ENCODE measurements around the gene KRTAP5-2.
A peak's percentile ranks its signal among the peaks of the same experiment; 100 is the strongest.
"Not testable (repeated sequence)": the region's sequence is repeated elsewhere in the genome, so short reads cannot be mapped to it uniquely, and the experiment has no call there.

The KRTAP5-2 gene

GRCh38 chr11:1625541-1625940, 27.4 kb upstream of the KRTAP5-2 start:
- DNase-seq, result no peak

GRCh38 chr11:1624621-1625020, 26.5 kb upstream of the KRTAP5-2 start:
- no peak for DNase-seq

DNA sequence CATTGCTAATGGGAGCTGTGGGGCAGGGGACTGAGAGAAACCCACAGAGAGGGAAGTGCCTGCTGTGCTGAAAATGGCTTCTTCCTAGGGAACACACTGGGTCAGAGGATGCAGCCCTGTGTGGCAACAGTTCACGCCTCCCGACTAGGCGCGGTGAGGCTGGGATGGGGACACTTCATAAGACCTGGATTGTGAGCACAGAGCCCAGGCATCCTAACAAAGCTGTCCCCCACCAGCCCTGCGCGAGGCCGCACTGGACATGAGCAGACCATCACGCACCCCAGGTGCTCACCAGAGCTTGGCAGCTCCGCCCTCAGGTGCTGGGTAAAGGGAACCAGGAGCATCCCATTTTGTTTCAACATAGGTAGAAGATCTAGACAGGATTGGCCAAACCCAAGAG, 25.6 kb upstream of the KRTAP5-2 start:
- no peak for DNase-seq

GRCh38 chr11:1622086-1622485, 24.0 kb upstream of the KRTAP5-2 start, which contains the start of gene KRTAP5-4:
Gene KRTAP5-4 (minus strand): TSS chr11:1622138. CDS start chr11:1622093, 45 bp downstream.
- no peak for DNase-seq

DNA sequence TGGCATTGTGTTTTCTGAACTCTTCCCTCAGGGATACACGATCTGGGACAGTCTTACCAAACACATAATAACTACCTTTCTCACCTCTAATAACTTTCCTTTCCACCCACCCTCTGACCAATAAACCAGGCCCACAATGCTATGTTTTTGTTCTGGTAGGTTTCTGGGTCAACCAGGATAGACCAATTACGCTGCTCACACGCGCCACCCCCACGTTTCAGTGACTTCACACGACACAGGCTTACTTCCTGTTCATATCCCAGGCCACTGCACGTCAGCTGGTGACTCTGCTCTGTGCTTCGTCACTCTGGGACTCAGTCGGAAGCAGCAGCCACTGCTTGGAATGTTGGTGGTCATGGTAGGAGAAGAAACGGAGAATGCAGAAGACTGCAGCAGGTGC, 21.4 kb upstream of the KRTAP5-2 start:
- peak; percentile 21 to 36 for DNase-seq

- no peak for DNase-seq
Observed at GRCh38 chr11:1618231-1618630, 20.1 kb upstream of the KRTAP5-2 start.

DNA sequence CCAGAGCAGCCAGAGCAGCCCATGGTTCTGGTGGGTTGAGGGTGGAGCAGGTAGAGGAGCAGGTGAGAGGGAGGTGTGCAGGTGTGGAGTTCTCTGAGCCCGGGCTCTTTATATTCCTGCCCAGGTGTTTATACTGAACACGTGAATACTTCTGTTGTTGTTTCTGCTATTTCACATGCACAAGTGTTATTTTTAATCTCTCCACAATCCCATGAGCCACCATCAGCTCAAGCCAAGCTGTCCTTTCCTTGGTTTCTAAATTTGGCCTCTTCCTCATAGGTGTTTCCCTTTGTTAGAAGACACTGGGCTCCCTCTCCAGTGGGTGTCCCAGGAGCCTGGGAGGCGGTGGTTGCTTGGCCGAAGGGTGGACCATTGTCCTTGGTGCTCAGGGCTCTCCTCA, 10.3 kb upstream of the KRTAP5-2 start, which contains the start of gene KRTAP5-3:
Gene KRTAP5-3 (minus strand): TSS at position 101 of the 400 bp plus-strand sequence. CDS start 78 bp downstream, at position 23.
- DNase-seq, result no peak

DNA sequence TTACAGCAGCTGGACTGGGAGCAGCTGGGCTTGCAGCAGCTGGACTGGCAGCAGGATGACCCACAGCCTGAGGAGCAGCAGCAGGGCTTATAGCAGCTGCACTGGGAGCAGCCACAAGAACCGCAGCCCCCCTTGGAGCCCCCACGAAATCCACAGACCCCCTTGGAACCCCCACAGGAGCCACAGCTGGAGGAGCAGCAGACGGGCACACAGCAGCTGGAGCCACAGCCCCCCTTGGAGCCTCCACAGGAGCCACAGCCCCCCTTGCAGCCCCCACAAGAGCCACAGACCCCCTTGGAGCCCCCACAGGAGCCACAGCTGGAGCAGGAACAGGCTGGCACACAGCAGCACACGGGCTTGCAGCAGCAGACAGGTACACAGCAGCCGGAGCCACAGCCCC, 9.8 kb upstream of the KRTAP5-2 start:
- DNase-seq, result not testable (repeated sequence)

- not testable (repeated sequence) for DNase-seq
Observed at GRCh38 chr11:1607156-1607845, 9.2 kb upstream of the KRTAP5-2 start.

GRCh38 chr11:1605923-1606322, 7.8 kb upstream of the KRTAP5-2 start:
- peak; percentile 35 to 40 for DNase-seq

DNA sequence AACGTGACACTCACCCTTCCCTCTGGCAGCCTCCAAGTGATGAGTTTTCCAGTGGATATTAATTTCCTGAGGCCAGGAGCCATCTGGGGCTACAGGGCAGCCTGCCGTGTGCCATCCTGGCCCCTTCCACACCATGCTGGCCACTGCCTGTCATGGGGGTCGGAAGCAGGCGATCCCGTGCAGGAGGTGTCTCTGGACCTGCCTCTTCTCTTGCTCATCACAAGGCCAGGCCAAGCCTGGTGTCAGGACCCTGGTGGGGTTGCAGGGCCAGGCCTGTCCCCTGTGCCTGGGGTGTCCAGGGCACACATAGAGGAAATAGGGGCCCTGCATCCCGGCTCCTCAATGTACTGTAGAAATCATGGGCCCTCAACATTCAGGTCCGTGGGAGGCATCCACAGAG, 6.6 kb upstream of the KRTAP5-2 start:
- no peak for DNase-seq

DNA sequence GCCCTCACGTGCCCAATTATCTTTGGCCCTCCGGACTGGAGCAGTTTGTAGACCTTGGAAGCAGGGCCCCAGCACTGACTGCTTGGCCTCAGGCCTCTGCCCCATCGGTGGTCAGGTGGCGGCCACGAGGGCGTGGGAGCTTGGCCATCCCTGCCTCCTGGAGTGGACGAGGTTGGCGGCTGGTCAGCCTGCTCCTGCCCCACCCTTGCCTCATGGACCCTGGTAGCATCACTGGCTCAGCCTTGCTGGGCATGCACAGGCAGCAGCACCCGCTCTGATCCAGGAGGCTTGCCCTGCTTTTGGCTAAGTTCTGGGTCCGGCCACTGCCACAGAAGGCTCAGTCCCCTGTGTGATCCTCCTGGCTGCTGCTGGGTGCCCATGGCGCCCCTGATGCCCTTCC, 6.1 kb upstream of the KRTAP5-2 start:
- DNase-seq, result no peak

GRCh38 chr11:1603629-1604028, 5.5 kb upstream of the KRTAP5-2 start:
- no peak for DNase-seq

DNA sequence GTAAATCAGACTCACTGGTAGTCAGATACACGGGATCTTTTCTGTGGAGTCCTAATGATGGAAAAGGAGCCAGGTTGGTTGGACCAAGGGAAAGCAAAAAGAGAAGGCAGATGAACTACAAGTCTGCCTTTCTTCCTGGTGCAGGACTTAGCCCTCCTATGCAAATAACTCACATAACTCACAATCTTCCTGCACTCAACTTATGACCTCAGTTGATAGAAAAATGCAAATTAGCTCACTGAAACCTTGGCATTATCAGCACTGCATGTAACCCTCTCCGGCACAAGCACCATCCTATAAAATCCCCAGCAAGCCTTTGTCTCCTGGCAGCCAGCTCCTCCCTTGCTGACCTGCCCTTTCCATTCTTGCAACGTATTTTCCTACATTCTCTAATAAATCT, 3.6 kb upstream of the KRTAP5-2 start:
- not testable (repeated sequence) for DNase-seq

GRCh38 chr11:1600626-1601025, 2.5 kb upstream of the KRTAP5-2 start:
- no peak for DNase-seq

DNA sequence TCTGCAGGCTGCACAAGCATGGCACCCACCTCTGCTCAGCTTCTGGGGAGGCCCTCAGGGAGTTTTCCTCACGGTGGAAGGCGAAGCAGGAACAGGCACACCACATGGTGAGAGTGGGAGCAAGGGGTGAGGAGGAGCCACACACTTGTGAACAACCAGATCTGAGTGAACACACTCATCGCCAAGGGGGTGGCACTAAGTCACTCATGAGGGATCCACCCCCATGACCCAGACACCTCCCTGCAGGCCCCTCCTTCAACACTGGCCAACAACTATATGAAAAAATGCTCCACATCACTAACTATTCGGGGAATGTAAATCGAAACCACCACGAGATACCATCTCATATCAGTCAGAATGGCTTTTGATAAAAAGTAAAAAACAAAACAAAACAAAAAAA, 722 bp upstream of the KRTAP5-2 start:
- DNase-seq, result no peak

DNA sequence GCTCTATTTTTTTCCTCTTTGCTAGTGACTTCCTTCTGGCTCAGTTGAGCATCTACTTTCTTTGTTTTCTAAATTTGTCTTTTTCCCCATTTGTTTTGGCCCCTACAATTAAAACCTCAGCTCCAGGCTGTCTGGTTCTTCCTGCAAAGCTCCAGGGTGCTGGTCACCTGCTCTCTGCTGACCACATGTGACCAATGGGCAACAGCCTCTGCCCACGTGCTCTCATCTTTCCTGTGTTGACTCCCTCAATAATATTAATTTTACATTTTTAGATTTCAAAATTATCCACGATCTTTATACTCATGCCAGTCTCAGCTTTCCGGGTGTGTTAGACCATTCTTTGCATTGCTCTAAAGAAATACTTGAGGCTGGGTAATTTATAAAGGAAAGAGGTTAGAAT, 312 bp upstream of the KRTAP5-2 start:
- DNase-seq, result not testable (repeated sequence)

GRCh38 chr11:1597331-1597993, 632 bp downstream of the KRTAP5-2 start:
- no peak for DNase-seq

- not testable (repeated sequence) for DNase-seq
Observed at GRCh38 chr11:1596576-1597121, 1.4 kb downstream of the KRTAP5-2 start.

GRCh38 chr11:1595994-1596575, 2.0 kb downstream of the KRTAP5-2 start:
- DNase-seq, result not testable (repeated sequence)

DNA sequence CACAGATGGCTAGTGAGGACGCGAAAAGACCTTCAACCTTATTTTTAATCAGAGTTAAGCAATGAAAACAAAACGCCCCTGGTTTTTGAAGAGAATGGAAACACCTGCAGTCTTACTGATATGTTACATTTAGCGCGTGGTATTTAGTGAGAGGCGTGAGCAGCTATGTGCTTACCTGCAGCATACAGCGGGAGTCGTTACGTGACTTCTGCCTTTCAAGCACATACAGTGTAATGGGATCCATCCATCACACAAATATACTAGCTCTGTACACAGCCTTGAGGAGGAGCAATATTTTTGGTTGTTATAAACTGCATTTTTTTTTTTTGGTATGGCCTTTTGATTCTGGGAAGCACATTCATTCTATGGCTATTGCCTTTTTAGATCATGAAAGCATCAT, 5.5 kb downstream of the KRTAP5-2 start:
- no peak for DNase-seq

- no peak for DNase-seq
Observed at GRCh38 chr11:1589996-1590395, 8.1 kb downstream of the KRTAP5-2 start.

GRCh38 chr11:1589191-1589963, 8.7 kb downstream of the KRTAP5-2 start:
- DNase-seq, result peak in 1 of 2 experiments; percentile 23

Measured in activated CD4-positive, alpha-beta T cell treated with anti-CD3 and anti-CD28 coated beads, Interleukin-2, amount 50 U/mL, for 48 hours (primary cell).